ENCODE results near the gene C16orf78. TPM values are rescaled to one million over a fixed set of nuclear protein-coding genes. Genes with fewer than 3 reads are reported as not detected.

The C16orf78 gene
- polyA plus RNA-seq, 1 donor (not counting 4 experiments of a cell fraction or from before 2014, with no cell fraction given), result not detected

- Histone ChIP-seq H3K36me3 (ENCODE audit: control insufficient read depth in 2 of 2, extremely low read depth in 1 of 2, insufficient read depth in 2 of 2, low read length in 2 of 2) (no peaks in the 10 kb centered on the region), H4K20me1 (ENCODE audit: control insufficient read depth, extremely low read depth, insufficient read depth, low read length) (no peaks in the 10 kb centered on the region), H3K9me3 (ENCODE audit: control insufficient read depth, low read depth, low read length) (no peaks in the 10 kb centered on the region), H3K9me1 (ENCODE audit: control insufficient read depth, extremely low read depth, insufficient read depth, low read length) (no peaks in the 10 kb centered on the region), H3K9ac (ENCODE audit: control insufficient read depth, extremely low read depth, insufficient read depth, low read length) (no peak overlapping the region), H3K4me2 (ENCODE audit: control insufficient read depth, extremely low read depth, insufficient read depth, low read depth, low read length) (no peak overlapping the region), H3K79me2 (ENCODE audit: control insufficient read depth, insufficient read depth, low read length) (no peaks in the 10 kb centered on the region), H3K4me3 (ENCODE audit: control insufficient read depth in 2 of 3, extremely low read depth in 1 of 3, insufficient read depth in 2 of 3, low read depth in 1 of 3, low read length in 3 of 3) (no peak overlapping the region), H2AFZ (ENCODE audit: control insufficient read depth, low read length) (no peak overlapping the region), H3K4me1 (ENCODE audit: control insufficient read depth, extremely low read depth, insufficient read depth, low read length) (no peaks in the 10 kb centered on the region), H3K27me3 (ENCODE audit: control insufficient read depth, extremely low read depth, insufficient read depth, low read length) (no peaks in the 10 kb centered on the region), H3K27ac (ENCODE audit: control insufficient read depth, insufficient read depth, low read length) (no peak overlapping the region)
- TF ChIP-seq CTCF (optimal IDR thresholded peaks at IDR 0.05 in 1 of 3, IDR thresholded peaks at IDR 0.05 in 1 of 3, conservative IDR thresholded peaks at IDR 0.05 in 1 of 3; ENCODE audit: extremely low read depth in 1 of 3, insufficient read depth in 2 of 3, low read length in 3 of 3) (no peak), EZH2 (IDR thresholded peaks at IDR 0.05; ENCODE audit: low read length) (no peak)
- dilution Hi-C loops (cut with MboI; ENCODE audit: extremely low pct_ligation_motif_present, low sequenced_read_pairs), result no loop called here
- no peak for FAIRE-seq
- no peak for DNase-seq (ENCODE audit: low read depth, low spot score)
These were observed 37.7 kb downstream of the C16orf78 start for GRCh38 chr16:49411121-49411970.

- DNase-seq (ENCODE audit: low read depth, low spot score) (no peak), FAIRE-seq (no peak)
- H3K9me1 ChIP-seq (ENCODE audit: control insufficient read depth, extremely low read depth, insufficient read depth, low read length), result no peaks in the 10 kb centered on the region
- no peaks in the 10 kb centered on the region for H3K4me1 ChIP-seq (ENCODE audit: control insufficient read depth, extremely low read depth, insufficient read depth, low read length)
- no peak overlapping the region for H3K4me2 ChIP-seq (ENCODE audit: control insufficient read depth, extremely low read depth, insufficient read depth, low read depth, low read length)
- H4K20me1 ChIP-seq (ENCODE audit: control insufficient read depth, extremely low read depth, insufficient read depth, low read length), result no peaks in the 10 kb centered on the region
- no peak overlapping the region for H3K9ac ChIP-seq (ENCODE audit: control insufficient read depth, extremely low read depth, insufficient read depth, low read length)
- no peaks in the 10 kb centered on the region for H3K27me3 ChIP-seq (ENCODE audit: control insufficient read depth, extremely low read depth, insufficient read depth, low read length)
- no peaks in the 10 kb centered on the region for H3K9me3 ChIP-seq (ENCODE audit: control insufficient read depth, low read depth, low read length)
- TF ChIP-seq EZH2 (IDR thresholded peaks at IDR 0.05; ENCODE audit: low read length) (no peak), CTCF (optimal IDR thresholded peaks at IDR 0.05 in 1 of 3, IDR thresholded peaks at IDR 0.05 in 1 of 3, conservative IDR thresholded peaks at IDR 0.05 in 1 of 3; ENCODE audit: extremely low read depth in 1 of 3, insufficient read depth in 2 of 3, low read length in 3 of 3) (no peak)
- H3K36me3 ChIP-seq (ENCODE audit: control insufficient read depth in 2 of 2, extremely low read depth in 1 of 2, insufficient read depth in 2 of 2, low read length in 2 of 2), result no peaks in the 10 kb centered on the region
- no peak overlapping the region for H3K4me3 ChIP-seq (ENCODE audit: control insufficient read depth in 2 of 3, extremely low read depth in 1 of 3, insufficient read depth in 2 of 3, low read depth in 1 of 3, low read length in 3 of 3)
- H3K79me2 ChIP-seq (ENCODE audit: control insufficient read depth, insufficient read depth, low read length), result no peaks in the 10 kb centered on the region
- no peak overlapping the region for H2AFZ ChIP-seq (ENCODE audit: control insufficient read depth, low read length)
- no peak overlapping the region for H3K27ac ChIP-seq (ENCODE audit: control insufficient read depth, insufficient read depth, low read length)
- dilution Hi-C loops (cut with MboI; ENCODE audit: extremely low pct_ligation_motif_present, low sequenced_read_pairs), result no loop called here
These were observed 41.1 kb downstream of the C16orf78 start for GRCh38 chr16:49414671-49415070.

All from keratinocyte (primary cell).